ENCODE measurements around the gene CD28.

CD28 gene

DNA sequence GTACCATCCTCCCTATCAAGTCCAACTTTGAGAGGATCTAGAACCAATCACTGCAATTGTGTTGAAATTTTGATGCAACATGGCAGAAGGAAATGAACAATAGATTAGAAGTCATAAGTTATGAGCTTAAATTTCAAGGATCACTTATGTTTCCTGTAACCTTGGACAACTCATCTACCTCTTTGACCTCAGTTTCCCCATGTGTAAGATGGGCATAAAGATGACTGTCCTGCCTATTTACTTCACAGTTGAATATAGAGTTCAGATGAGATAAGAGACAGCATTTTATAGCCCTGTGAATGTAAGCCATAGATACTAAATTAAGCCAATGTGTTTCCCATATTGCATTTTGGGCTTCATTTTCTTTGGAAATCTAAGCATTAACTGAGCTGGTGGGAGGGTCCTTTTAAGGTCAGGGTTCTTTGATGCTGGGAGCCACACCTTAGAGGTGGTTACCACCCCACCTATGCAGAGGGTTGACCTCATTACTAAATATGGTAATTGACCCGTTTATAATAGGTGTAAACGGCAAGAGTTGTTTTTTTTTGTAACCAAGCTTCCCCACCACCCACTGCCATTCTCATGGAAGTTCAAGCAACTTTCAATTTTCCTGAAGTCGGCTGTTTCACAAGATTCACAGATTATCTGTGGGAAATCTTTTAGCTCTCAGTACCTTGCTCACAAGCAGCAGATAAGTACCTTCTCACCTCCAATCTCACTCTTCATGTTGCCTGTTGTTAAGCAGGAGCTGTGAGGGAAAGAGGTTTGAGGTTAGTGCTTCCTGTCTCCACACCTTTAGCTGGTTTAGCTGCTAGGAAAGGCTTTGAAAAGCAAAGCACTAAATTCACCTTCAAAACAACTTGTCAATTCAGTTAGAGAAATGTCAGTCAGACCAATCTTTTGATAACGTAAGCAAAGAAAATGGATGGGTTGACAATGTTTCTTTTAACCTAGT lies 13.3 kb downstream of the CD28 start:
- no peak for DNase-seq

- DNase-seq, result no peak
These were observed 14.7 kb downstream of the CD28 start for GRCh38 chr2:203720915-203721672.

- no peak for DNase-seq
These were observed 15.4 kb downstream of the CD28 start for GRCh38 chr2:203721781-203722300.

GRCh38 chr2:203722411-203722810 lies 16.0 kb downstream of the CD28 start:
- no peak for DNase-seq

DNA sequence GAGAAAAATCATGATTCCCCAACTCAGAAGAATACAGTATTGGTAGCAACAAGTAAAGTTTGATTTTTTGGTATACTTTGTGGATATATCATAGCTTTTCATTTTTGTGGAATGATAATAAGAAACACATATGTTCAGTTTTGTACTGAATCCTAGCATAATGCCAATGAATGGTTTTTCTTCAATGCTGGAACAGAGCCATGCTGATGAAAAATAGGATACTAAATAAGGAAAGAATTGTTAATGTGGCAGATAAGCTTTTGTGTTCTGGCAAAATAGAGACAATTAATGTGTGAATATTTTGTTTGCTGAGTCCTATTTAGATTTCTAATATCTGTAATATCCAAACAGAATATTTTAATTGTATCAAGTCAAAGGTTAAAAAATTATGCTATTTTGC lies 21.9 kb downstream of the CD28 start:
- DNase-seq, result no peak

- DNase-seq, result no peak
These were observed 23.8 kb downstream of the CD28 start for GRCh38 chr2:203730076-203730729.

DNA sequence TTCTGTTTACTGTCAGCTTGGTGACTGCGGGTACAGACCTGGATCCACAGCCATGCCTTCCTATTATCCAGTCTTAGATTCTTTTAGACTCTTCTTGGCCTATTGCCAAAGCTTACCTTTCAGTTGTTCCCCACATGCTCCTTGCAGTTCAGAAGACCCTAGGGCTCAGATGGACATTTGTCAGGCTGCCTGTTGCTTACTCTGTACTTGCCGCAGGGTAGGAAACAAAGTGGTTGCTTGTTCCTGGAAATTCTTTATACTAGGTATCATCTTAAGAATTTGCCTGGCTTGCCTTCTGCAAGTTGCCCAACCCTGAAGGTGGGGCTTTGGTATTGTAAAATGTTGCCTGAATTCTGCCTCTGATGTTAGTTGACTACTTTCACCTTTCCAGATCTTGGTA lies 24.4 kb downstream of the CD28 start:
- no peak for DNase-seq

- no peak for DNase-seq
These were observed 25.9 kb downstream of the CD28 start for GRCh38 chr2:203732092-203732952.

GRCh38 chr2:203732953-203733510 lies 26.6 kb downstream of the CD28 start:
- DNase-seq, result no peak

GRCh38 chr2:203733684-203734083 lies 27.2 kb downstream of the CD28 start:
- no peak for DNase-seq

- DNase-seq, result no peak
These were observed 28.0 kb downstream of the CD28 start for GRCh38 chr2:203734276-203734983.

DNA sequence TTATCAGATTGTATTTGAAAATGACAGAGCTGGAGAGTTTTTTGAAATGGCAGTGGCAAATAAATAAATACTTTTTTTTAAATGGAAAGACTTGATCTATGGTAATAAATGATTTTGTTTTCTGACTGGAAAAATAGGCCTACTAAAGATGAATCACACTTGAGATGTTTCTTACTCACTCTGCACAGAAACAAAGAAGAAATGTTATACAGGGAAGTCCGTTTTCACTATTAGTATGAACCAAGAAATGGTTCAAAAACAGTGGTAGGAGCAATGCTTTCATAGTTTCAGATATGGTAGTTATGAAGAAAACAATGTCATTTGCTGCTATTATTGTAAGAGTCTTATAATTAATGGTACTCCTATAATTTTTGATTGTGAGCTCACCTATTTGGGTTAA lies 30.9 kb downstream of the CD28 start:
- DNase-seq, result no peak

- DNase-seq, result no peak
These were observed 32.9 kb downstream of the CD28 start for GRCh38 chr2:203739351-203739750.

DNA sequence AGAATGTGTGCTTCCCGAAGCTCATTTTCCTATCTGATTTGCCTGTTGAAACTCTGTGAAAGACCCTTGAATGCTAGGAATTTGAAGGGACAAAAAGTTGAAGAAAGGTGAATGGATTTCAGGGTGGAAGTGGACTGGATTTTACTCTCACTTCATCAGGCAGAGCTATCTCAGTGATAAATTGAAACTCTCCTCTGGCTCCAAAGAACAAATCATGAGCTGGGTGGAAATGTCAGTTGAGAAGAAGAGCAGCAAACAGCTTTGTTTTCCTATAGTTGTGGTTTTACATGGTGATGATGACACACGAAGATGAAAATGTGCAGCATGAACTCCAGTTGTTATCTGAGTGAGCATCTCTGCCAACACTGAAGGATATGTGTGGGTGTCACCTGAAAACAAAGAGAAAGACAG lies 34.4 kb downstream of the CD28 start:
- no peak for DNase-seq

DNA sequence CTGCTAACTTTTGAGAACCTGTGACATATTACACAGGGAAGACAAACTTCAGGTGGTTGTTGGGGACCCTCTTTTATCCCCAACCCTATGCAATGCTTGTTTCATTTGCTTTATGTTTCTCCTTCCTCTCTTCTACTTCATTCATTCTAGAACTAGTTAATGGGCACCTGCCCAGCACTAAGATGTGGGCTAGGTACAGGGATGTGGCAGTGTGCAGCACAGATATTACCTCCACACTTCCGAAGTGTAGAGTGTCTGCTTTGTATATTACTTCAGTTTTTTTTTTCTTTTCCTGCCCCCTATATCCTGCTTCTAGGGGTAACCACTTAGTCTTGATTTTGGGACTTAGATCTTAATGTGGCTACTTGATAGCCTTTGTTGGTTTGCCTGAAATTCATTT lies 35.1 kb downstream of the CD28 start:
- no peak for DNase-seq

GRCh38 chr2:203743441-203743981 lies 37.1 kb downstream of the CD28 start:
- no peak for DNase-seq

DNA sequence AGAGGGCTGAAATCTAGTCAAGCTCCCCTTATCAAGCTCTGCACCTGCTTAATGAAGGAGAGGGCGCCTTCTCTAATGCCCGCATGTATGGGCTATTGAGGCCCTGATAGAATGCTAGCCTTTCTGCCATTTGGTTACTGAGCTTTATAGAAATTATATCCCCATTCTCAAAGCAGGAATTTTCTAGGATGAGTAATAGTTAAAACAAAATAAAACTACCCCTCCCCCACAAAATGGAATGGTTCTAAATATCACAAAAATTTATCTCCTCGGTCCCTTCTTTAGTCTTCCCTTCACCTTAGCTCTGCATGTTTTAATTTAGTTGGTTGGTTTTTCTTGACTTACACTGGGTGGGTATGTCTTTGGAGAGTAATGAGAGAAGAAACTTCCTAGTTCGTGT lies 37.7 kb downstream of the CD28 start:
- DNase-seq, result no peak

DNA sequence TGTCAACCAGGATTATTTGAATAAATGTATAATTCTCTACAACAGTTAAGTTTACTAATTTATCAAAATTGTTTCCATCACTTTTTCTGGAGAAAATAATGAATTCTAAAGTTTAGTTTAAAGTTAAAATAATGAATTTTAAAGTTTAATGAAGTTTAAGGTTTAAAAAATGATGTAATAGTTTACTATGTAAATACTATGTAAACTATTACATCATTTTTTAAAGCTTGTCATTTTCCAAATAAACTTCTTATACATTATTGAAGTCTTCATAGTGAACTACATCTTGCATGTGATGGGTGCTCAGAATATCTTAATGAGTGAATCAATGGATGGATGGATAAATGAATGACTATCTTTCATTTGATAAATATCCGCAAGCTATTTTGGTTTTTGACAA lies 38.8 kb downstream of the CD28 start:
- DNase-seq, result no peak

GRCh38 chr2:203748331-203749126 lies 42.1 kb downstream of the CD28 start:
- DNase-seq, result no peak
